Neural progenitor cell (in vitro differentiated cells): Measurements from ENCODE around the gene COA6. TPM values are rescaled to one million over a fixed set of nuclear protein-coding genes. Genes with fewer than 3 reads are reported as not detected.

Experiments
- DNase-seq: peaks from one replicate; pipeline ENCODE4 v3.0.0-alpha.2; 2016; ENCODE audit warnings: low spot score
- H2AFZ ChIP-seq: fragments of 200-600 bp; sonication (generic); replicated peaks from 2 replicates; pipeline ENCODE4 v1.6.1; 2016; ENCODE audit warnings: antibody characterized with exemption
- H3F3A ChIP-seq: fragments of 200-600 bp; sonication (generic); 2 replicates; pipeline ENCODE4 v1.6.1; 2016; ENCODE audit warnings: antibody characterized with exemption, low read depth
- H3K27ac ChIP-seq: fragments of 200-600 bp; sonication (generic); 2 replicates; pipeline ENCODE4 v1.5.1; 2016; ENCODE audit warnings: mild to moderate bottlenecking
- H3K27me3 ChIP-seq: fragments of 200-600 bp; sonication (generic); 2 replicates; pipeline ENCODE4 v1.6.1; 2016; ENCODE audit warnings: mild to moderate bottlenecking, moderate library complexity
- H3K36me3 ChIP-seq: fragments of 200-600 bp; sonication (generic); 2 replicates; pipeline ENCODE4 v1.5.1; 2016
- H3K4me1 ChIP-seq: fragments of 200-600 bp; sonication (generic); 2 replicates; pipeline ENCODE4 v1.6.1; 2016; ENCODE audit warnings: mixed run types
- H3K4me2 ChIP-seq: fragments of 200-600 bp; sonication (generic); 2 replicates; pipeline ENCODE4 v1.6.1; 2016
- H3K4me3 ChIP-seq: fragments of 200-600 bp; sonication (generic); 2 replicates; pipeline ENCODE4 v1.5.1; 2016
- H3K79me2 ChIP-seq: fragments of 200-600 bp; sonication (generic); 2 replicates; pipeline ENCODE4 v1.6.1; 2016; ENCODE audit warnings: low read depth
- H3K9ac ChIP-seq: fragments of 200-600 bp; sonication (generic); 2 replicates; pipeline ENCODE4 v1.6.1; 2016
- H3K9me3 ChIP-seq: fragments of 200-600 bp; sonication (generic); 2 replicates; pipeline ENCODE4 v1.5.1; 2016; ENCODE audit warnings: low read depth
- H4K20me1 ChIP-seq: fragments of 200-600 bp; sonication (generic); 2 replicates; pipeline ENCODE4 v1.6.1; 2016; ENCODE audit warnings: low read depth
- H3K27ac Mint-ChIP-seq: 3 replicates; pipeline ENCODE4 v1.8.0; 2021; ENCODE audit warnings: mixed read lengths
- H3K27me3 Mint-ChIP-seq: 2 replicates; pipeline ENCODE4 v1.8.0; 2022; ENCODE audit warnings: low read depth, mild to moderate bottlenecking, inconsistent platforms, moderate library complexity, mixed read lengths; ENCODE audit not compliant: insufficient read depth
- H3K36me3 Mint-ChIP-seq: 3 replicates; pipeline ENCODE4 v1.8.0; 2021; ENCODE audit warnings: mixed read lengths
- H3K4me1 Mint-ChIP-seq: 3 replicates; pipeline ENCODE4 v1.8.0; 2021; ENCODE audit warnings: mixed read lengths
- H3K4me3 Mint-ChIP-seq: 3 replicates; pipeline ENCODE4 v1.8.0; 2021; ENCODE audit warnings: mild to moderate bottlenecking, moderate library complexity, mixed read lengths
- H3K9me3 Mint-ChIP-seq: 3 replicates; pipeline ENCODE4 v1.8.0; 2020; ENCODE audit warnings: mixed read lengths
- EZH2 ChIP-seq: fragments of 200-600 bp; sonication (generic); IDR thresholded peaks from 2 replicates; pipeline ENCODE4 v1.6.1; 2017; ENCODE audit warnings: antibody characterized with exemption, mild to moderate bottlenecking, moderate library complexity
- EZH2phosphoT487 ChIP-seq: fragments of 200-600 bp; sonication (generic); IDR thresholded peaks from 2 replicates; pipeline ENCODE4 v1.6.1; 2017; ENCODE audit warnings: antibody characterized with exemption
- total RNA-seq: library from RNA; depleted of rRNA; stranded (reverse); fragments of >200 nt; gene quantifications from 2 replicates; pipeline ENCODE4 v1.2.3, GENCODE V29; 2015; ENCODE audit warnings: low replicate concordance
- TF ChIP-seq, protein P1 (sequence below): fragments of 200-600 bp; sonication (generic); IDR thresholded peaks from 2 replicates; pipeline ENCODE4 v1.5.1; 2017; ENCODE audit warnings: antibody characterized with exemption, mild to moderate bottlenecking

Gene COA6
- total RNA-seq, 1 donor from 2014 or later, result 36.0 TPM

DNA sequence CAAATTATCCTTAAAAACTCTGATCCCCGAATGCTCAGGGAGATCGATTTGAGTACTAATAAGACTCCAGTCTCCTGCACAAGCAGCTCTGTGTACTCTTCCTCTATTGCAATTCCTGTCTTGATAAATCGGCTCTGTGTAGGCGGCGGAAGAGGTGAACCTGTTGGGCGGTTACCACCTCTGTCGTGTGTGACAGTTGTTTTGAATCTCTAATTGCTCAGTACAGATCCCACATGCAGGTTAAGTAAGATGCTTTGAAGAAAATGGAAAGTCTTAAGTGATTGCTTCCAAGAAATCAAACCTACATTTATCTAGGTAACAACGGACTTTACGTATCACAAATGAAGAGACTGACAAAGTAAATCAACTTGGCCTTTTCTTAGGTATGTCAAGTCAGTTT is 35.5 kb downstream of the COA6 start:
- no peaks in the 10 kb centered on the region for H3K4me1 Mint-ChIP-seq
- no peaks in the 10 kb centered on the region for H3K9me3 ChIP-seq
- H3K4me3 Mint-ChIP-seq, result no peak overlapping the region
- H3K27me3 Mint-ChIP-seq, result no peaks in the 10 kb centered on the region
- no peak overlapping the region for H3K27ac Mint-ChIP-seq
- H3K4me2 ChIP-seq, result no peak overlapping the region
- H3K27ac ChIP-seq, result no peak overlapping the region
- DNase-seq, result no peak
- peaks cover 4% of the 10 kb centered on the region for H3K36me3 Mint-ChIP-seq
- H2AFZ ChIP-seq, result no peak overlapping the region
- no peaks in the 10 kb centered on the region for H3K79me2 ChIP-seq
- no peaks in the 10 kb centered on the region for H3K27me3 ChIP-seq
- no peaks in the 10 kb centered on the region for H3K9me3 Mint-ChIP-seq
- H3K4me3 ChIP-seq, result no peak overlapping the region
- H4K20me1 ChIP-seq, result no peaks in the 10 kb centered on the region
- H3F3A ChIP-seq, result no peaks in the 10 kb centered on the region
- H3K36me3 ChIP-seq, result peaks cover 6% of the 10 kb centered on the region
- TF ChIP-seq EZH2phosphoT487 (no peak), EZH2 (no peak)
- TF ChIP-seq, protein P1, sequence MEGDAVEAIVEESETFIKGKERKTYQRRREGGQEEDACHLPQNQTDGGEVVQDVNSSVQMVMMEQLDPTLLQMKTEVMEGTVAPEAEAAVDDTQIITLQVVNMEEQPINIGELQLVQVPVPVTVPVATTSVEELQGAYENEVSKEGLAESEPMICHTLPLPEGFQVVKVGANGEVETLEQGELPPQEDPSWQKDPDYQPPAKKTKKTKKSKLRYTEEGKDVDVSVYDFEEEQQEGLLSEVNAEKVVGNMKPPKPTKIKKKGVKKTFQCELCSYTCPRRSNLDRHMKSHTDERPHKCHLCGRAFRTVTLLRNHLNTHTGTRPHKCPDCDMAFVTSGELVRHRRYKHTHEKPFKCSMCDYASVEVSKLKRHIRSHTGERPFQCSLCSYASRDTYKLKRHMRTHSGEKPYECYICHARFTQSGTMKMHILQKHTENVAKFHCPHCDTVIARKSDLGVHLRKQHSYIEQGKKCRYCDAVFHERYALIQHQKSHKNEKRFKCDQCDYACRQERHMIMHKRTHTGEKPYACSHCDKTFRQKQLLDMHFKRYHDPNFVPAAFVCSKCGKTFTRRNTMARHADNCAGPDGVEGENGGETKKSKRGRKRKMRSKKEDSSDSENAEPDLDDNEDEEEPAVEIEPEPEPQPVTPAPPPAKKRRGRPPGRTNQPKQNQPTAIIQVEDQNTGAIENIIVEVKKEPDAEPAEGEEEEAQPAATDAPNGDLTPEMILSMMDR, result no peak
- no peak overlapping the region for H3K9ac ChIP-seq
- H3K4me1 ChIP-seq, result no peaks in the 10 kb centered on the region

DNA sequence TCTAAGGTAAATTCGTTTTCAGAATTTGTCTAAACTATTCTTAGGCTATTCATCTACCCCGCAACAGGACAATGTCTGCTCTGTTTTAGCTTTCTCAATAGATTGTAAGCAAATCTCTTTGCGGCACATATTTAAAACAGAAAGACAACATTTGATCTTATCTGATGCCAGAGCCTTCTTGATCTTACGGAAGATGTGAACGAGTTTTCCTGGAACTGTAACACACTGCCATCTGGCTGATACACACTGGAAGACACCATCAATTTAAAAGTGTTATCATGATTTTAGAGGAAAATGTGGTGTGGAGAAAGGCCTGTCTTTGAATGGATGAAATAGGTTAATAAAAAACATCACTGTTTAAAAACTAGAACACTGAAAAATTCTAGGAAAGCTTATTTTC is 36.1 kb downstream of the COA6 start:
- no peak overlapping the region for H3K9ac ChIP-seq
- H3K27ac ChIP-seq, result no peak overlapping the region
- H4K20me1 ChIP-seq, result no peaks in the 10 kb centered on the region
- Mint-ChIP-seq H3K4me1 (no peaks in the 10 kb centered on the region), H3K27me3 (no peaks in the 10 kb centered on the region), H3K36me3 (peaks cover 6% of the 10 kb centered on the region), H3K4me3 (no peak overlapping the region), H3K9me3 (no peaks in the 10 kb centered on the region), H3K27ac (no peak overlapping the region)
- no peak for TF ChIP-seq EZH2
- TF ChIP-seq, protein P1, result peak; percentile 29
- H3K79me2 ChIP-seq, result no peaks in the 10 kb centered on the region
- DNase-seq, result no peak
- no peaks in the 10 kb centered on the region for H3K4me1 ChIP-seq
- peaks cover 6% of the 10 kb centered on the region for H3K36me3 ChIP-seq
- no peaks in the 10 kb centered on the region for H3K27me3 ChIP-seq
- H3K4me2 ChIP-seq, result no peak overlapping the region
- H2AFZ ChIP-seq, result no peak overlapping the region
- H3F3A ChIP-seq, result no peaks in the 10 kb centered on the region
- no peaks in the 10 kb centered on the region for H3K9me3 ChIP-seq
- no peak overlapping the region for H3K4me3 ChIP-seq

- Histone ChIP-seq H3K4me3 (no peak overlapping the region), H4K20me1 (no peaks in the 10 kb centered on the region), H3K9ac (no peak overlapping the region), H3F3A (no peaks in the 10 kb centered on the region), H3K27me3 (no peaks in the 10 kb centered on the region), H2AFZ (no peak overlapping the region), H3K4me2 (no peak overlapping the region), H3K36me3 (peaks cover 6% of the 10 kb centered on the region), H3K4me1 (no peaks in the 10 kb centered on the region), H3K79me2 (no peaks in the 10 kb centered on the region), H3K9me3 (no peaks in the 10 kb centered on the region), H3K27ac (no peak overlapping the region)
- Mint-ChIP-seq H3K4me1 (no peaks in the 10 kb centered on the region), H3K9me3 (no peaks in the 10 kb centered on the region), H3K36me3 (peaks cover 12% of the 10 kb centered on the region), H3K27ac (peak overlapping the region; percentile 14), H3K4me3 (no peak overlapping the region), H3K27me3 (no peaks in the 10 kb centered on the region)
- no peak for DNase-seq
- TF ChIP-seq EZH2phosphoT487, result no peak
- TF ChIP-seq EZH2, result no peak
- TF ChIP-seq, protein P1, result no peak
These were observed 39.6 kb downstream of the COA6 start for GRCh38 chr1:234412830-234413229.

DNA sequence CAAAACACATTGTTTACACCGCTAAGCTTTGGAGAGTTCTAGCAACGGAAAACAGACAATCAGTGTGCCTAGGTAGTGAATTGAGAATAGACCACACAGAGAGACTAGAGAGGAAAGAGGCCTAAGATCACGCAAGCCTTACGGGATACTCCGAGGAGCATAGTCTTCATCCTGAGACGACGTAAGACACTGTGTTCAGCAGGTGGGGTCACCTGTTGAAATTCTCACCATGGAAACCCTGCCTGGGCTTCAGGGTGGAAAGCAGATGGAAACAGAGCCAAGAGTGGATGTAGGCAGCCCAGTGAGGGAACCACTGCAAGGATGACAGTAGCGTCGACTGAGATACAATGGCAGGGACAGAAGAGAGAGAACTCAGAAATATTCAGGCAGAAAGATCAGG is 40.2 kb downstream of the COA6 start:
- no peak for DNase-seq
- Mint-ChIP-seq H3K27ac (no peak overlapping the region), H3K4me1 (no peaks in the 10 kb centered on the region), H3K27me3 (no peaks in the 10 kb centered on the region), H3K4me3 (no peak overlapping the region), H3K9me3 (no peaks in the 10 kb centered on the region), H3K36me3 (peaks cover 12% of the 10 kb centered on the region)
- Histone ChIP-seq H3K9ac (no peak overlapping the region), H3K9me3 (no peaks in the 10 kb centered on the region), H3K4me1 (no peaks in the 10 kb centered on the region), H3K27me3 (no peaks in the 10 kb centered on the region), H3K27ac (no peak overlapping the region), H2AFZ (no peak overlapping the region), H3K4me2 (no peak overlapping the region), H3F3A (no peaks in the 10 kb centered on the region), H3K79me2 (no peaks in the 10 kb centered on the region), H4K20me1 (no peaks in the 10 kb centered on the region), H3K36me3 (peaks cover 6% of the 10 kb centered on the region), H3K4me3 (no peak overlapping the region)
- TF ChIP-seq EZH2 (no peak), EZH2phosphoT487 (no peak)
- TF ChIP-seq, protein P1, result no peak
